ENCODE measurements around the gene DDX39B. TPM values are rescaled to one million over a fixed set of nuclear protein-coding genes. Genes with fewer than 3 reads are reported as not detected.
A peak's percentile ranks its signal among the peaks of the same experiment; 100 is the strongest.

DDX39B gene
- total and polyA plus RNA-seq, 9 of the 15 experiments (the other 6 are each of a cell fraction or from before 2014, with no cell fraction given) = 479 to 869 (median 592) TPM

DNA sequence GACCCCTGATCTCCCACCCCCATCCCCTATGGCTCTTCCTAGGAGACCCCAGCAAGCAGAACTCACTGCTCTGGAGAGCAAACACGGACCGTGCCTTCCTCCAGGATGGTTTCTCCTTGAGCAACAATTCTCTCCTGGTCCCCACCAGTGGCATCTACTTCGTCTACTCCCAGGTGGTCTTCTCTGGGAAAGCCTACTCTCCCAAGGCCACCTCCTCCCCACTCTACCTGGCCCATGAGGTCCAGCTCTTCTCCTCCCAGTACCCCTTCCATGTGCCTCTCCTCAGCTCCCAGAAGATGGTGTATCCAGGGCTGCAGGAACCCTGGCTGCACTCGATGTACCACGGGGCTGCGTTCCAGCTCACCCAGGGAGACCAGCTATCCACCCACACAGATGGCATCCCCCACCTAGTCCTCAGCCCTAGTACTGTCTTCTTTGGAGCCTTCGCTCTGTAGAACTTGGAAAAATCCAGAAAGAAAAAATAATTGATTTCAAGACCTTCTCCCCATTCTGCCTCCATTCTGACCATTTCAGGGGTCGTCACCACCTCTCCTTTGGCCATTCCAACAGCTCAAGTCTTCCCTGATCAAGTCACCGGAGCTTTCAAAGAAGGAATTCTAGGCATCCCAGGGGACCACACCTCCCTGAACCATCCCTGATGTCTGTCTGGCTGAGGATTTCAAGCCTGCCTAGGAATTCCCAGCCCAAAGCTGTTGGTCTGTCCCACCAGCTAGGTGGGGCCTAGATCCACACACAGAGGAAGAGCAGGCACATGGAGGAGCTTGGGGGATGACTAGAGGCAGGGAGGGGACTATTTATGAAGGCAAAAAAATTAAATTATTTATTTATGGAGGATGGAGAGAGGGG is 31.7 kb upstream of the DDX39B start:
- H3K36me3 ChIP-seq (ENCODE audit: control insufficient read depth, insufficient read depth, low read length) = no peaks in the 10 kb centered on the region
- peak overlapping the region in 1 of 2 experiments; percentile 21; a peak in 1 of 4 replicates for H3K9ac ChIP-seq (ENCODE audit: insufficient read depth in 1 of 2, low read depth in 2 of 2, low read length in 2 of 2)
- no peaks in the 10 kb centered on the region for H3K27me3 ChIP-seq (ENCODE audit: control insufficient read depth in 2 of 2, insufficient read depth in 2 of 2, low read length in 2 of 2)
- no peak for ATAC-seq
- 26% methylated on average over 9 of the region's 9 CpGs for whole genome bisulfite sequencing (ENCODE audit: insufficient coverage, low coverage, missing lambda C conversion rate)
- no peak overlapping the region for H3K27ac ChIP-seq (ENCODE audit: extremely low read depth, low read depth, low read length)
- H3K79me2 ChIP-seq (ENCODE audit: control insufficient read depth, insufficient read depth, low read length) = no peaks in the 10 kb centered on the region
- intact Hi-C loops (cut with micrococcal nuclease) (no loop called here), in situ Hi-C loops (cut with MboI) (no loop called here)
- no peak for DNase-seq (ENCODE audit: extremely low read depth in 1 of 4, low spot score in 3 of 4)
- POLR2A ChIA-PET = interaction anchor here (0.5 to 2.0 kb wide), 12 partner anchors 9 to 262 kb away, joined by 3 to 10 read pairs (median 4); partner anchors contain the start of genes DDX39B, LST1 and NCR3
- no peaks in the 10 kb centered on the region for H4K20me1 ChIP-seq (replicated peaks; ENCODE audit: control insufficient read depth, insufficient read depth, low read length)
- no peak for FAIRE-seq
- H3K4me2 ChIP-seq (ENCODE audit: insufficient read depth, low read length) = no peak overlapping the region
- H3K4me3 ChIP-seq = no peak overlapping the region
- CTCF ChIA-PET (ENCODE audit: low intra/inter-chr PET ratio) = no interaction called here
- no peaks in the 10 kb centered on the region for H3K9me1 ChIP-seq (ENCODE audit: control insufficient read depth, insufficient read depth, low read length)
- BruUV-seq (replicated peaks) = no TSS peak
- H3K9me3 ChIP-seq (replicated peaks; ENCODE audit: control insufficient read depth, insufficient read depth, low read depth, low read length) = no peaks in the 10 kb centered on the region
- no peak overlapping the region for H2AFZ ChIP-seq (ENCODE audit: low read depth, low read length)
- TF ChIP-seq CTBP1 (IDR thresholded peaks at IDR 0.05; ENCODE audit: borderline replicate concordance) (no peak), ELF1 (tag; IDR thresholded peaks at IDR 0.05) (no peak), LCOR (CRISPR knock-in tag; IDR thresholded peaks at IDR 0.05) (no peak)
- TF ChIP-seq, protein P1, sequence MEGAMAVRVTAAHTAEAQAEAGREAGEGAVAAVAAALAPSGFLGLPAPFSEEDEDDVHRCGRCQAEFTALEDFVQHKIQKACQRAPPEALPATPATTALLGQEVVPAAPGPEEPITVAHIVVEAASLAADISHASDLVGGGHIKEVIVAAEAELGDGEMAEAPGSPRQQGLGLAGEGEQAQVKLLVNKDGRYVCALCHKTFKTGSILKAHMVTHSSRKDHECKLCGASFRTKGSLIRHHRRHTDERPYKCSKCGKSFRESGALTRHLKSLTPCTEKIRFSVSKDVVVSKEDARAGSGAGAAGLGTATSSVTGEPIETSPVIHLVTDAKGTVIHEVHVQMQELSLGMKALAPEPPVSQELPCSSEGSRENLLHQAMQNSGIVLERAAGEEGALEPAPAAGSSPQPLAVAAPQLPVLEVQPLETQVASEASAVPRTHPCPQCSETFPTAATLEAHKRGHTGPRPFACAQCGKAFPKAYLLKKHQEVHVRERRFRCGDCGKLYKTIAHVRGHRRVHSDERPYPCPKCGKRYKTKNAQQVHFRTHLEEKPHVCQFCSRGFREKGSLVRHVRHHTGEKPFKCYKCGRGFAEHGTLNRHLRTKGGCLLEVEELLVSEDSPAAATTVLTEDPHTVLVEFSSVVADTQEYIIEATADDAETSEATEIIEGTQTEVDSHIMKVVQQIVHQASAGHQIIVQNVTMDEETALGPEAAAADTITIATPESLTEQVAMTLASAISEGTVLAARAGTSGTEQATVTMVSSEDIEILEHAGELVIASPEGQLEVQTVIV (CRISPR knock-in tag; IDR thresholded peaks at IDR 0.05; ENCODE audit: borderline replicate concordance) = no peak
- TF ChIP-seq, protein P2, sequence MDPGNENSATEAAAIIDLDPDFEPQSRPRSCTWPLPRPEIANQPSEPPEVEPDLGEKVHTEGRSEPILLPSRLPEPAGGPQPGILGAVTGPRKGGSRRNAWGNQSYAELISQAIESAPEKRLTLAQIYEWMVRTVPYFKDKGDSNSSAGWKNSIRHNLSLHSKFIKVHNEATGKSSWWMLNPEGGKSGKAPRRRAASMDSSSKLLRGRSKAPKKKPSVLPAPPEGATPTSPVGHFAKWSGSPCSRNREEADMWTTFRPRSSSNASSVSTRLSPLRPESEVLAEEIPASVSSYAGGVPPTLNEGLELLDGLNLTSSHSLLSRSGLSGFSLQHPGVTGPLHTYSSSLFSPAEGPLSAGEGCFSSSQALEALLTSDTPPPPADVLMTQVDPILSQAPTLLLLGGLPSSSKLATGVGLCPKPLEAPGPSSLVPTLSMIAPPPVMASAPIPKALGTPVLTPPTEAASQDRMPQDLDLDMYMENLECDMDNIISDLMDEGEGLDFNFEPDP (CRISPR knock-in tag; IDR thresholded peaks at IDR 0.05) = no peak
- TF ChIP-seq, protein P3, sequence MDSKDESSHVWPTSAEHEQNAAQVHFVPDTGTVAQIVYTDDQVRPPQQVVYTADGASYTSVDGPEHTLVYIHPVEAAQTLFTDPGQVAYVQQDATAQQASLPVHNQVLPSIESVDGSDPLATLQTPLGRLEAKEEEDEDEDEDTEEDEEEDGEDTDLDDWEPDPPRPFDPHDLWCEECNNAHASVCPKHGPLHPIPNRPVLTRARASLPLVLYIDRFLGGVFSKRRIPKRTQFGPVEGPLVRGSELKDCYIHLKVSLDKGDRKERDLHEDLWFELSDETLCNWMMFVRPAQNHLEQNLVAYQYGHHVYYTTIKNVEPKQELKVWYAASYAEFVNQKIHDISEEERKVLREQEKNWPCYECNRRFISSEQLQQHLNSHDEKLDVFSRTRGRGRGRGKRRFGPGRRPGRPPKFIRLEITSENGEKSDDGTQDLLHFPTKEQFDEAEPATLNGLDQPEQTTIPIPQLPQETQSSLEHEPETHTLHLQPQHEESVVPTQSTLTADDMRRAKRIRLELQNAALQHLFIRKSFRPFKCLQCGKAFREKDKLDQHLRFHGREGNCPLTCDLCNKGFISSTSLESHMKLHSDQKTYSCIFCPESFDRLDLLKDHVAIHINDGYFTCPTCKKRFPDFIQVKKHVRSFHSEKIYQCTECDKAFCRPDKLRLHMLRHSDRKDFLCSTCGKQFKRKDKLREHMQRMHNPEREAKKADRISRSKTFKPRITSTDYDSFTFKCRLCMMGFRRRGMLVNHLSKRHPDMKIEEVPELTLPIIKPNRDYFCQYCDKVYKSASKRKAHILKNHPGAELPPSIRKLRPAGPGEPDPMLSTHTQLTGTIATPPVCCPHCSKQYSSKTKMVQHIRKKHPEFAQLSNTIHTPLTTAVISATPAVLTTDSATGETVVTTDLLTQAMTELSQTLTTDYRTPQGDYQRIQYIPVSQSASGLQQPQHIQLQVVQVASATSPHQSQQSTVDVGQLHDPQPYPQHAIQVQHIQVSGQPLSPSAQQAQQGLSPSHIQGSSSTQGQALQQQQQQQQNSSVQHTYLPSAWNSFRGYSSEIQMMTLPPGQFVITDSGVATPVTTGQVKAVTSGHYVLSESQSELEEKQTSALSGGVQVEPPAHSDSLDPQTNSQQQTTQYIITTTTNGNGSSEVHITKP (IDR thresholded peaks at IDR 0.05; ENCODE audit: partially characterized antibody) = no peak
- TF ChIP-seq, protein P4, sequence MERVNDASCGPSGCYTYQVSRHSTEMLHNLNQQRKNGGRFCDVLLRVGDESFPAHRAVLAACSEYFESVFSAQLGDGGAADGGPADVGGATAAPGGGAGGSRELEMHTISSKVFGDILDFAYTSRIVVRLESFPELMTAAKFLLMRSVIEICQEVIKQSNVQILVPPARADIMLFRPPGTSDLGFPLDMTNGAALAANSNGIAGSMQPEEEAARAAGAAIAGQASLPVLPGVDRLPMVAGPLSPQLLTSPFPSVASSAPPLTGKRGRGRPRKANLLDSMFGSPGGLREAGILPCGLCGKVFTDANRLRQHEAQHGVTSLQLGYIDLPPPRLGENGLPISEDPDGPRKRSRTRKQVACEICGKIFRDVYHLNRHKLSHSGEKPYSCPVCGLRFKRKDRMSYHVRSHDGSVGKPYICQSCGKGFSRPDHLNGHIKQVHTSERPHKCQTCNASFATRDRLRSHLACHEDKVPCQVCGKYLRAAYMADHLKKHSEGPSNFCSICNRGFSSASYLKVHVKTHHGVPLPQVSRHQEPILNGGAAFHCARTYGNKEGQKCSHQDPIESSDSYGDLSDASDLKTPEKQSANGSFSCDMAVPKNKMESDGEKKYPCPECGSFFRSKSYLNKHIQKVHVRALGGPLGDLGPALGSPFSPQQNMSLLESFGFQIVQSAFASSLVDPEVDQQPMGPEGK (CRISPR knock-in tag; IDR thresholded peaks at IDR 0.05; ENCODE audit: borderline replicate concordance) = no peak
- peaks cover 0 to 20% of the 10 kb centered on the region in 2 experiments; a peak in 2 of 5 replicates for H3K4me1 ChIP-seq (replicated peaks in 1 of 2; ENCODE audit: control insufficient read depth in 2 of 2, insufficient read depth in 2 of 2, low read length in 2 of 2)
